Measurements from ENCODE around the gene CS. TPM values are rescaled to one million over a fixed set of nuclear protein-coding genes. Genes with fewer than 3 reads are reported as not detected.

CS gene
- total RNA-seq, 4 donors from 2014 or later, result 102 to 174 (median 103) TPM

DNA sequence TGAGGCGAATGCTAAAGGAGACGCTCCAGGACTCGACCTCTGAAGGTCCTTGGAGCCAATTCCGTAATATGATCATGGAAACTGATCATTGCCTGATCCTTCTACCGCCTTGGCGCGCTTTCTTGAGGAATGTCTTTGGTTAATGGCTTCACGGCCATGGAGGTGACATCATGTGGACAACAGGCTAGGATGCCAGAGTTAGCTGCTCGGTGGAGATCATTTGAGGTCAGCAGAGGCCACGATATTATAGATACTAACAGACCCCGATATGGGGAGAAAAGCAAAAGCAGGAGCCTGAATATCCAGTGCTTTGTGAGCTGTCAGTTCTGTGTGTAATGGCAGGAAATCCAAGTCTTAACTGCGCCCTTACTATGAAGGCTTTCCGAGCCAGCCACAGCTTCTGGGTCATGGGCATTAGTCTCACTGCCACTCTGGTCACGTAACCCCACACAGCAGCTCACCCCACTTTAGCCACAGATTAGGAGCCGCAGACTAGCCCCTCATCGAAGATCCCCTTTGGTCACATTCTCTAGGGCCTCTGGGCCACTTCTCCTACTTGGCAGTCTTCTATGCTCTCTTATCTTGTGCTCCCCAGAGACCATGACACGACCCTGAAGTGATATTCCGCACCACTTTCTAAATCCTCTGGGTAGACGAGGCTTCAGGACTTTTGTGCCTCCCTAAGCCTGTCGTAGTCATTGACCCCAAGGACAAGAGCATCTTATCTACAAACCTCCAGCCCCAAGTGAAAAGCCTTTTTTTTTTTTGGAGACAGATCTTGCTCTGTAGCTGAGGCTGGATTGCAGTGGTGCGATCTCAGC, 724 bp upstream of the CS start:
- 42 to 45% methylated on average over 6 to 8 of the region's 21 CpGs for WGBS, 2 donors (ENCODE audit: low coverage in 1 of 2)
- Histone ChIP-seq H3K27ac (peak overlapping the region; percentile 87 to 96 (median 95)), H3K4me1 (peaks cover 6 to 63% (median 21%) of the 10 kb centered on the region in 3 donors), H3K36me3 (peaks cover 0 to 22% of the 10 kb centered on the region in 2 donors), H3K27me3 (no peaks in the 10 kb centered on the region), H3K4me3 (peak overlapping the region; percentile 80 to 87), H3K9me3 (no peaks in the 10 kb centered on the region)
- TF ChIP-seq POLR2A (IDR thresholded peaks at IDR 0.05), result no peak
- TF ChIP-seq POLR2AphosphoS5 (IDR thresholded peaks at IDR 0.05), result no peak
- no peak for TF ChIP-seq EP300 (IDR thresholded peaks at IDR 0.05)
- TF ChIP-seq, protein P1, sequence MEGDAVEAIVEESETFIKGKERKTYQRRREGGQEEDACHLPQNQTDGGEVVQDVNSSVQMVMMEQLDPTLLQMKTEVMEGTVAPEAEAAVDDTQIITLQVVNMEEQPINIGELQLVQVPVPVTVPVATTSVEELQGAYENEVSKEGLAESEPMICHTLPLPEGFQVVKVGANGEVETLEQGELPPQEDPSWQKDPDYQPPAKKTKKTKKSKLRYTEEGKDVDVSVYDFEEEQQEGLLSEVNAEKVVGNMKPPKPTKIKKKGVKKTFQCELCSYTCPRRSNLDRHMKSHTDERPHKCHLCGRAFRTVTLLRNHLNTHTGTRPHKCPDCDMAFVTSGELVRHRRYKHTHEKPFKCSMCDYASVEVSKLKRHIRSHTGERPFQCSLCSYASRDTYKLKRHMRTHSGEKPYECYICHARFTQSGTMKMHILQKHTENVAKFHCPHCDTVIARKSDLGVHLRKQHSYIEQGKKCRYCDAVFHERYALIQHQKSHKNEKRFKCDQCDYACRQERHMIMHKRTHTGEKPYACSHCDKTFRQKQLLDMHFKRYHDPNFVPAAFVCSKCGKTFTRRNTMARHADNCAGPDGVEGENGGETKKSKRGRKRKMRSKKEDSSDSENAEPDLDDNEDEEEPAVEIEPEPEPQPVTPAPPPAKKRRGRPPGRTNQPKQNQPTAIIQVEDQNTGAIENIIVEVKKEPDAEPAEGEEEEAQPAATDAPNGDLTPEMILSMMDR (IDR thresholded peaks at IDR 0.05), result no peak
- ATAC-seq, result peak; percentile 50

DNA sequence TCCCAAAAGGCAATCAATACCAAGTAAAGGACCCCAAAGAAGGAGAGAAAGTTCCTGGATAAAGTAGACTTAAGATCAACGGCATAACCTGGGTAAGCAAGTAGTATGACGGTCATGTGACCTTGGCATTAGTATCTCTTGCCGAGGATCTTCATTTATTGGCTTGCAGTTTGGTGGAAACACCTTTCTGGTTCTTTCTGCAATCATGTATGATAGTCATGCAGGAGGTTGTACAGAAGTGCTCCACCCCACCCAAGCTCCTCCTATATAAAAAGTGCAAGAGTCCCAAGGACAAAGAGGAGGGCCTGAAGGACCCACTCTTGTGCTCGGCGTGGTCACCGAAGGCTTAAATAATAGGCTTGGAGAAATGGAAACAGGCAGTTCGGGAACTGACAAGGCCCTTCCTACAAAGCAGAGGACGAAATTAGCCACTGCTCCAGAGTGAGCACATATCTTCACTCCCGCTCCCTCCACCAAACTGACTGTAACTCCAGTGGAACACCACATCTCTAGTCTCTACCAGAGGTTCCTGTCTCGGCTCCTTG, 750 bp downstream of the CS start:
- Histone ChIP-seq H3K27me3 (no peaks in the 10 kb centered on the region), H3K27ac (peak overlapping the region; percentile 87 to 96 (median 95)), H3K4me1 (peaks cover 6 to 76% (median 21%) of the 10 kb centered on the region in 3 donors), H3K4me3 (peak overlapping the region; percentile 80 to 87), H3K36me3 (peaks cover 0 to 17% of the 10 kb centered on the region in 2 donors), H3K9me3 (no peaks in the 10 kb centered on the region)
- ATAC-seq, result no peak
- TF ChIP-seq EP300 (IDR thresholded peaks at IDR 0.05), result no peak
- no peak for TF ChIP-seq POLR2AphosphoS5 (IDR thresholded peaks at IDR 0.05)
- no peak for TF ChIP-seq POLR2A (IDR thresholded peaks at IDR 0.05)
- TF ChIP-seq, protein P1 (IDR thresholded peaks at IDR 0.05), result no peak
- 0% methylated on average over 5 to 10 of the region's 10 CpGs for WGBS, 2 donors (ENCODE audit: low coverage in 1 of 2)

DNA sequence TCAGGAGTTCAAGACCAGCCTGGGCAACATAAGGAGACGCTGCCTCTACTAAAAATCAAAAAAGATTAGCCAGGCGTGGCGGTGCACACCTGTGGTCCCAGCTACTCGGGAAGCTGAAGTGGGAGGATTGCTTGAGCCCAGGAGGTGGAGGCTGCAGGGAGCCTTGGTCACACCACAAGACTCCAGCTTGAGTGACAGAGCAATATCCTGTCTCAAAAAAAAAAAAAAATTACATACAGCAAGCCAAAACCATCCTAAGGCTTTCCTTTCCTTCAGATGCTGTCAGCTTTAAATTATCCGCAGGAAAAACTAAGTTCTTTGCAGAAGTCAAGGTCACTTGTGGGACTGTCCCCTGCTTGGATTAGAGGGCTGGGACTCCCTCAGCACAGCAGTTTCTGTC, 1.3 kb downstream of the CS start:
- no peak for ATAC-seq
- 49 to 64% methylated on average over 2 to 4 of the region's 5 CpGs for WGBS, 2 donors (ENCODE audit: low coverage in 1 of 2)
- no peaks in the 10 kb centered on the region for H3K9me3 ChIP-seq
- peak overlapping the region in 3 of 4 donors; percentile 94 to 96 (median 96) for H3K27ac ChIP-seq
- no peaks in the 10 kb centered on the region for H3K27me3 ChIP-seq
- peaks cover 0 to 14% of the 10 kb centered on the region in 2 donors for H3K36me3 ChIP-seq
- TF ChIP-seq EP300 (IDR thresholded peaks at IDR 0.05) (no peak), POLR2A (IDR thresholded peaks at IDR 0.05) (no peak), POLR2AphosphoS5 (IDR thresholded peaks at IDR 0.05) (no peak)
- TF ChIP-seq, protein P1 (IDR thresholded peaks at IDR 0.05), result no peak
- H3K4me3 ChIP-seq, result peak overlapping the region; percentile 80 to 87
- peaks cover 6 to 80% (median 21%) of the 10 kb centered on the region in 3 donors for H3K4me1 ChIP-seq

DNA sequence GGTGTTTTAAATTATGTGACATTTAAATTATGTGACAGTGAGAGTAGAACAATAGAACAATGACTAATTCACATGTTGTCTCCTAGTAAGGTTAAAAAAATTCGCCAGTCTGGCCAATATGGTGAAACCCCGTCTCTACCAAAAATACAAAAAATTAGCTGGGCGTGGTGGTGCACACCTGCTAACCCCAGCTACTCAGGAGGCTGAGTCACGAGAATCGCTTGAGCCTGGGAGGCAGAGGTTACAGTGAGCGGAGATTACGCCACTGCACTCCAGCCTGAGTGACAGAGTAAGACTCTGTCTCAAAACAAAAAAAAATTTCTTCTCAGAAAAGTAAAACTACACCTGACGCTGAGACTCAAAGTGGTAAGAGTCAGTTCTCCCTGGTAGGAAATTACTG, 2.7 kb downstream of the CS start:
- 91 to 95% methylated on average over 3 to 8 of the region's 8 CpGs for WGBS, 2 donors (ENCODE audit: low coverage in 1 of 2)
- Histone ChIP-seq H3K36me3 (peaks cover 0 to 16% of the 10 kb centered on the region in 2 donors), H3K27me3 (no peaks in the 10 kb centered on the region), H3K4me1 (peaks cover 6 to 85% (median 21%) of the 10 kb centered on the region in 3 donors), H3K9me3 (no peaks in the 10 kb centered on the region), H3K27ac (peak overlapping the region in 2 of 4 donors; percentile 2 to 8), H3K4me3 (no peak overlapping the region)
- no peak for ATAC-seq
- TF ChIP-seq POLR2AphosphoS5 (IDR thresholded peaks at IDR 0.05) (no peak), POLR2A (IDR thresholded peaks at IDR 0.05) (no peak), EP300 (IDR thresholded peaks at IDR 0.05) (no peak)
- TF ChIP-seq, protein P1 (IDR thresholded peaks at IDR 0.05), result no peak
